ENCODE data around the gene CLIC3.
"Not testable (repeated sequence)": the region's sequence is repeated elsewhere in the genome, so short reads cannot be mapped to it uniquely, and the experiment has no call there.

Gene CLIC3, protein sequence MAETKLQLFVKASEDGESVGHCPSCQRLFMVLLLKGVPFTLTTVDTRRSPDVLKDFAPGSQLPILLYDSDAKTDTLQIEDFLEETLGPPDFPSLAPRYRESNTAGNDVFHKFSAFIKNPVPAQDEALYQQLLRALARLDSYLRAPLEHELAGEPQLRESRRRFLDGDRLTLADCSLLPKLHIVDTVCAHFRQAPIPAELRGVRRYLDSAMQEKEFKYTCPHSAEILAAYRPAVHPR

GRCh38 chr9:136996361-136997292, at the start of gene CLIC3:
Gene CLIC3 (minus strand): TSS chr9:136996568. CDS start chr9:136996543, 25 bp downstream.
- DNase-seq (ENCODE audit: low spot score): peak; percentile 64

DNA sequence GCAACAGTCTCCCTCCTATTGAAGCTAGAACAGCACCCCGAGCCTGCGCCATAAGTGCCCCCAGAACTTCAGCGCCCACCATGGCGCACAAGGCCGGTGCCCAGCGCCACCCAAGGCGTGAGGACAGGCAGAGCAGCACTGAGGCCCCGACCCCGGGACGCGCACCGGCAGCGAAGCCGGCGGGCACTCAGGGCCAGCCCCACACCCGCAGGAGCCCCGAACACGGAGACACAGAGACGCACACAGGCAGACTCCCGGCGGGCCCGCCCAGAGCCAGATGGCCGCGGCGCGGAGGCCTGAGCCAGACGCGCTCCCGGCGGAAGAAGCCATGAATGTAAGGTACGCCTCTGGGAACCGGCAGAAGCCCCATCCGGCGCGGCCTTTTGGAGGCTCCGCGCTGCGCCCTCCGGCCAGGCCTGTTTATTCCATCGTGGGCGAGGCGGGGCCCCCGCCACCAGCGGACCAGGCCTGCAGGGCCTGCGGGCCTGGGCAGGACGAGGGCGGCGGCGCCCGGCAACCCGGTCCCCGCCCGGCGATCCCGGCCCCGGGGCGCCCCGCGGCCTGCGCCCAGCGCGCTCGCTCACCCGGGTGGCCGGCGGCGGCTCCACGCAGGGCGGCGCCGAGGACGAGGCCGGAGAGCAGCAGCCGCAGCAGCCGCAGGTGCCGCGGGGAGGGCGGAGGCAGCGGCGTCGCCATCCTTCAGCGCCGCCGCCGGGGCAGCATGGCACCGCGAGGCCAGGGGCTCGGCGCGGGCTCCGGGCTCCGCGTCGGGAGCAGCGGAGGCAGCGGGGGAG, 49.1 kb upstream of the CLIC3 start:
- peak; percentile 71 for DNase-seq (ENCODE audit: low spot score)

DNA sequence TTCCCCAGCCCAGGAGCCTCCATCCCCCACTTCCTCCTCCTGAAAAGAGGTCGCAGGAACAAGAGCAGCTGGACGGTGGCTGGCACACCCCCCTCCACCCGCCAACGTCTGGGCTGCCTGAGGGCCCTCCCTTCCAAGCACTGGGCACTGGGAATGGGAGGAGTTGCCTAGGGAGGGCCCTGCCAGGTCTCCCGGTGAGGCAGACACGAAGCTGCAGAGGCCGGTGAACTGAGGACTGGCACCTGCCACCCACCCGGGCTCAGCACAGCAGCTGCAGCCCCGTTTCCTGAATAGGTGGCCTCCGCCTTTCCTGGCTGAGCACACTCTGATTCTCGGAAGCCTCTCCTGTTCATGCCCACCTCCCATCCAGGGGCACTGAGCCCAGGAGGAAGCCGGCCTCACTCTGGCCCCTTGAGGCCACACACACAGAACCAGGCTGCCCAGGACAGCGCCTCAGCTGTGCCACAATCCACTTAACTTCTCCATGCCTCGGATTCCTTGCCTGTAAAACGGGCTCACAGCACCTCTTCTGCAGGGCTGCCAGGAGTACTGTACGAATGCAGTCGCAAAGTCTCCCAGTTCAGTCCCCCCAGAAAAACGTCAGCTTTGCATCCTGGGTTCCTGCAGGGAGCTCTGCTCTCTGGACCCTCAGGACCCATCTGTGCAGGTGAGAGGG, 48.3 kb upstream of the CLIC3 start:
- DNase-seq (ENCODE audit: low spot score): peak; percentile 44

GRCh38 chr9:137044037-137044436, 47.7 kb upstream of the CLIC3 start:
- DNase-seq (ENCODE audit: low spot score): no peak

DNA sequence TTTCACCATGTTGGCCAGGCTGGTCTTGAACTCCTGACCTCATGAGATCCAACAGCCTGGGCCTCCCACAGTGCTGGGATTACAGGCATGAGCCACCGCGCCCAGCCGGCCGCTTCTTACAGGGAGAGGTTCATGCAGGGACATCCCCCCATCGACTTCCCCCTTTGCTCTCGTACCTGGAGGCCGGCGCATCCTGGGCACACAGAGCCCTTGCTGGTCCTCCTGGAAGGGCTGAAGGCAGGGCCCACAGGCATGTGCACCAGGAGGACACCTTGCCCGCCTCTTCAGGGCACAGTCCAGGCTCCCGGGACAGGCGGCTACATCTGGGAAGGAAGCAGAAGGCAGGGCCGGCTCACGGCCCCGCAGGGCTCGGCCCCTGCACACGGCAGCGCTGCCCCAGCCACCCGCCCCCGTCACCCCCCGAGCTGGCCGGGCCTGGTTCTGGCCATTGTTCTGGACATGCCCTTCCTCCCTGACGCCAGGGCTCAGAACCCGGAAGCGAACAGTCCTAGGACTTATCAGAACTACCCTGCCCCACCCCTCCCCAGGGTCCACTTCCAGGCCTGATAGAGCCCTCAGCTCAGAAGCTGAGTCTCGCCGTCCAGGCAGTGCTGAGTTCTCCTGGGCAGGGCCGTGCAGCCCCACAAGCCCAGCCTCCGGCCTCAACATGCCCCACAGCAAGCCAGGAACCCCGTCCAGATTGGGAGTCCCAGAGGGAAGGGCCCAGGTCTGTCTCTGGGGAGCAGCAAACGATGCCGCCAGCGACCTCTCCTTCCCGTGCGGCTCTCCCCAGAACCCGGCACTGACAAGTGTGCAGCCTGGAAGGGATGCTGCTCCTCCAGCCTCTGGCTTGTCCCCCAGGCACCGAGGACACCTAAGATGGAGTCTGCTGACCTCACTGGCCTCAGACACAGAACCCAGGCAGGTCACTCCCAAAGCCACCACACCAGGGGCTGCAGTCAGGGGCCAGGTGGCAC, 46.7 kb upstream of the CLIC3 start:
- no peak for DNase-seq (ENCODE audit: low spot score)

- DNase-seq (ENCODE audit: low spot score): no peak
These were observed 44.8 kb upstream of the CLIC3 start for GRCh38 chr9:137041124-137041523.

DNA sequence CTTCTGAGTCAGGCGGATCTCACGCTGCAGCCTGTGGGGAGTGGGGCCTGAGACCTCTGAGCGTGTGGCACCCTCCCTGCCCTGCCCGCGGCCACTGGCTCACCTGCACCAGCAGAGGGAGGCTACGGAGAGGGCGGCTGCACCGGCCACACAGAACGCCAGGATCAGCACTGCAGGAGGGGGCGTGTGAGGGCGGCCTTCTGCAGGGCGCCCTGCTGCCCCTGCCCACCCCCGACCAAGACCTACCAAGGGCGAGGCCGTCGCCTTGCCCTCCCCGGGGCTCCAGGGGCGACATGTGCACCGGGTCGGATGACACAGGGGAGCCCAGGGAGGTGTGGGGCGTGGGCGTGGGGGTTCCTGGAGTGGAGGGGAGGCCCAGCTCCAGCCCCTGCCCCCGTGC, 44.2 kb upstream of the CLIC3 start:
- DNase-seq (ENCODE audit: low spot score): no peak

- no peak for DNase-seq (ENCODE audit: low spot score)
These were observed 43.4 kb upstream of the CLIC3 start for GRCh38 chr9:137039611-137040366.

- DNase-seq (ENCODE audit: low spot score): no peak
These were observed 42.5 kb upstream of the CLIC3 start for GRCh38 chr9:137038916-137039315.

GRCh38 chr9:137037483-137037882, 41.1 kb upstream of the CLIC3 start:
- no peak for DNase-seq (ENCODE audit: low spot score)

DNA sequence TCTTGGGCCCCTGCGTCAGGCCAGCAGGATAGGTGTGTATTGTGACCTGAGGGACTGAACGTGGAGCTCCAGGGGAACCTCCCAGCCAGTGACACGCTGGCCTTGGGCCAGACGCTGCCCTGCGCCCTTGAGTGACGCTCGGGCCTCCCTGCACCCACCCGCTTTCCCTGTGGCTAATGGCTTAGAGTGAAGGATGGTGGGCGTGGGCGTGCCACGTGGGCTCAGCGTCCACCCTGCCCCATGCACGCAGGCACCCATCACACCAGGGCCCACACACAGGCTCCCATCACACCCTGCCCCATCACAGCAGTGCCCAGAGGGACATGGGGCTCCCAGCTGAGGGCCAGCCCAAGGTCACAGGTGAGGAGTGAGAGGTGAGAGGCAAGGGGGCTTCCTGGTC, 40.7 kb upstream of the CLIC3 start:
- DNase-seq (ENCODE audit: low spot score): no peak

DNA sequence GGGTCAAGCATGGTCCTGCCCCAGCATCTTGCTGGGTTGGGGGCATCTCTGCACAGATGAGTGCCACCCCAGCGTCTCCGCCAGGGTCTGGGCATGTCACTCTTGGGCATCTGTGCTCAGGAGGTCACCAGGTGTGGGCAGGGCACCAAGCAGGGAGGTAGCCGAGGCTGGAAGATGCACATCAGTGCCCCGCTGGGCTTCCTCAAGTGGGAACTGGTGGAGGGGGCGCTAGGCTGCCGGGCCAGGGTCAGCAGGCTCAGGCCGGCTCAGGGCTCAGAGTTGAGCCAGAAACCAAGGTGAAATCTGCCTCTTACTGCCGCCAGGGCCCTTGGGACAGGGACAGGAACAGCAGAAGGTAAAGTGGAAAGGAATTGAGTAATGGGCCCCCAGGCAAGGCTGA, 39.6 kb upstream of the CLIC3 start:
- DNase-seq (ENCODE audit: low spot score): no peak

DNA sequence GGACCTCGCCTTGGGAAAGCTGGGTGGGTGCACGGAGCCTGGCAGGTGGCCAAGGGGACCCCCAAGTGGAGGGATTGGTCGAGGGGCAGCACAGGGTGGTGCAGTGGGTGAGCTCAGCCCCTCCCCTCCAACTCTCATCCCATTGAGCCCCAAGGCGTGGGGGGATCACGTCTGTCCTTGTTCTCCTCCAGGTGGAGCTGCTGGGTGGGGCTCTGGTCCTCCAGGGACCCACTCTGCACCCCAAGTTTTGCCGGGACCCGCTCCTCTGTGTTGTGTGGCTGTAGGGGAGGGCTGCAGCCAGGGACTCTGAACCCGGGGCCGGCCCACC, 39.1 kb upstream of the CLIC3 start:
- no peak for DNase-seq (ENCODE audit: low spot score)

GRCh38 chr9:137034709-137035506, 38.5 kb upstream of the CLIC3 start:
- peak; percentile 90 for DNase-seq (ENCODE audit: low spot score)

DNA sequence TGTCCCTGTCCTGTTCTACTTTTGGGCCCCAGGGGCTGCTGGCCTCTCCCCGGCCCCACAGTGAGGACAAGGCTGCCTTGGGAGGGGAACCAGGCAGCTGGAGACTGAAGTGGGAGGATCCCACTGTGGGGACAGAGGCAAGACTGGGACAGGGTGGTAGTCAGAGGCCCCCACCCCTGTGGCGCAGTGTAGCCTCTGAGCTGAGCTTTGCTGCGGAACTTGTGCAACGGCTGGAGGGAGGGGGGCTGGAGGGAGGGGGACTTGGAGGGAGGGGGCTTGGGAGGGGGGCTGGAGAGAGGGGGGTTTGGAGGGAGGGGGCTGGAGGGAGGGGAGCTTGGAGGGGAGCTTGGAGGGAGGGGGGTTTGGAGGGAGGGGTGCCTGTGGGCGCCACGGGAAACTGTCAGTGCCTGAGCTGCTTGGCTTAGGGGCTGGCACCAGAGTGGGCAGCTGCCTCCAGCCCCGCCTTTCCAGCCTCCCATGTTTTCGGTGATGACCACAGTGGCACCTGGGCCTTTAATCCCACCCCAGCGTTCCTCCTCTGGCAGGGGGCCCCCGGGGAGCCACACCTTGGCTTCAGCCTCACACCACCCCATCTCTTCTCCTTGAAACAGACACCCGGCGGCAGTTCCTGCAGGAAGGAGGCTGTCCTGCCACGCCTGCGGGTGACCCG, 37.8 kb upstream of the CLIC3 start:
- no peak for DNase-seq (ENCODE audit: low spot score)

GRCh38 chr9:137033481-137033880, 37.1 kb upstream of the CLIC3 start:
- DNase-seq (ENCODE audit: low spot score): not testable (repeated sequence)

DNA sequence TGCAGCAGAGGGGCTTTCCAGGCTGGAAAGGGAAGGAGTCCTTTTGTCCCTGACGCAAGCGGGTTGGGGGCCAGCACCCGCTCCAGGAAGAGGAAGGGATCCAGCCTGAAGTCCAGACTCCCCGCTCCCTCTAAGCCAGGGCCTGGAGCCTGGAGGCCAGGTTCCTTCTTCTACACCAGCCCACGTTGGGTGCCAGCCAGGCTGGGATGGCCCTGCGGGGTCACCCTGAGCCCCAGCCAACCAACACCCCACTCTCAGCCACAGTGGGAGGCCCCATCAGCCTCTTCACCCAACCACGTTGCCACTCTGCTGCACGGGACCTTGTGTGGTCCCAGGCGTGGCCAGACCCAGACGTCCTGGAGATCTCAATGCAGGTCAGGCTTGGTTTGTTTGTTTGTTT, 36.5 kb upstream of the CLIC3 start:
- DNase-seq (ENCODE audit: low spot score): no peak

GRCh38 chr9:137031904-137032640, 35.7 kb upstream of the CLIC3 start, which contains the start of gene FUT7:
Gene FUT7 (minus strand): TSS chr9:137032088. CDS start chr9:137031991, 97 bp downstream.
- no peak for DNase-seq (ENCODE audit: low spot score)

Data from GM03348 (cell line).